Smooth muscle cell (in vitro differentiated cells): ENCODE results near the gene SIRT7. TPM values are rescaled to one million over a fixed set of nuclear protein-coding genes. Genes with fewer than 3 reads are reported as not detected.

Source experiments
- DNase-seq: peaks from one replicate; lab custom pipeline; 2025; ENCODE audit not compliant: unreplicated experiment; lab: John Stamatoyannopoulos, UW
- H2AFZ ChIP-seq: fragments of 200-600 bp; sonication (generic); 2 replicates; pipeline ENCODE4 v1.6.0; 2016; ENCODE audit warnings: antibody characterized with exemption, low read depth, mild to moderate bottlenecking
- H3F3A ChIP-seq: fragments of 200-600 bp; sonication (generic); 2 replicates; pipeline ENCODE4 v1.6.0; 2017; ENCODE audit warnings: antibody characterized with exemption, low read depth
- H3K27ac ChIP-seq: fragments of 200-600 bp; sonication (generic); 2 replicates; pipeline ENCODE4 v1.5.1; 2016; ENCODE audit warnings: low read depth, mild to moderate bottlenecking
- H3K27me3 ChIP-seq: fragments of 200-600 bp; sonication (generic); 2 replicates; pipeline ENCODE4 v1.6.1; 2016; ENCODE audit warnings: low read depth, mild to moderate bottlenecking
- H3K36me3 ChIP-seq: fragments of 200-600 bp; sonication (generic); 2 replicates; pipeline ENCODE4 v1.5.1; 2016; ENCODE audit warnings: low read depth
- H3K4me1 ChIP-seq: fragments of 200-600 bp; sonication (generic); 2 replicates; pipeline ENCODE4 v1.5.1; 2016; ENCODE audit warnings: low read depth
- H3K4me2 ChIP-seq: fragments of 200-600 bp; sonication (generic); 2 replicates; pipeline ENCODE4 v1.6.0; 2016; ENCODE audit warnings: mild to moderate bottlenecking
- H3K4me3 ChIP-seq: fragments of 200-600 bp; sonication (generic); 2 replicates; pipeline ENCODE4 v1.5.1; 2016; ENCODE audit warnings: mild to moderate bottlenecking
- H3K79me2 ChIP-seq: fragments of 200-600 bp; sonication (generic); 2 replicates; pipeline ENCODE4 v1.6.0; 2016; ENCODE audit warnings: low read depth, mild to moderate bottlenecking
- H3K9ac ChIP-seq: fragments of 200-600 bp; sonication (generic); 2 replicates; pipeline ENCODE4 v1.6.0; 2016; ENCODE audit warnings: low read depth
- H3K9me3 ChIP-seq: fragments of 200-600 bp; sonication (generic); replicated peaks from 2 replicates; pipeline ENCODE4 v1.5.1; 2016; ENCODE audit warnings: low read depth
- H4K20me1 ChIP-seq: fragments of 200-600 bp; sonication (generic); 2 replicates; pipeline ENCODE4 v1.6.0; 2016; ENCODE audit warnings: low read depth
- CTCF ChIP-seq: fragments of 200-600 bp; sonication (generic); IDR thresholded peaks from 2 replicates; pipeline ENCODE4 v1.5.1; 2017; ENCODE audit warnings: borderline replicate concordance, mild to moderate bottlenecking, antibody characterized with exemption; ENCODE audit not compliant: insufficient read depth, poor library complexity, severe bottlenecking
- WGBS: methylation state at CpG from one replicate; pipeline ENCODE4 v1.1.7; 2016; ENCODE audit warnings: low lambda C conversion rate; 5-methylcytosine and 5-hydroxymethylcytosine counted together
- polyA plus RNA-seq: library from polyadenylated mRNA; unstranded; fragments of >200 nt; fragmentation: Nextera tagmentation; extraction: Ambion mirVana; gene quantifications from 2 replicates; pipeline ENCODE4 v1.2.1, GENCODE V29; 2016
- total RNA-seq: library from RNA; depleted of rRNA; stranded (reverse); fragments of >200 nt; gene quantifications from 2 replicates; pipeline ENCODE4 v1.2.3, GENCODE V29; 2014

The SIRT7 gene
- total and polyA plus RNA-seq, 2 experiments from 2014 or later, result 10.1 to 19.9 TPM

- Histone ChIP-seq H3K4me2 (peak within 1 kb of the TSS; percentile 85), H3K27ac (no peak within 1 kb of the TSS), H3K79me2 (no peaks in the 10 kb centered on the region), H2AFZ (peak within 1 kb of the TSS; percentile 31), H3K9ac (no peak within 1 kb of the TSS), H3K4me3 (peak within 1 kb of the TSS; percentile 50), H3K9me3 (no peaks in the 10 kb centered on the region), H3K27me3 (peaks cover 30% of the 10 kb centered on the region), H3K4me1 (no peaks in the 10 kb centered on the region), H3K36me3 (no peaks in the 10 kb centered on the region), H4K20me1 (no peaks in the 10 kb centered on the region), H3F3A (peaks cover 11% of the 10 kb centered on the region)
- DNase-seq, result no peak
- TF ChIP-seq CTCF, result peak; percentile 4
- WGBS, result 1% methylated on average over 40 of the region's 65 CpGs
Measured at GRCh38 chr17:81961087-81961511, 43.1 kb upstream of the SIRT7 start, which contains the start of gene NOTUM. NOTUM (minus strand) TSS chr17:81961187; CDS start chr17:81960909, 278 bp downstream.

- H3K9me3 ChIP-seq, result no peaks in the 10 kb centered on the region
- H3K36me3 ChIP-seq, result no peaks in the 10 kb centered on the region
- no peak for TF ChIP-seq CTCF
- peak overlapping the region; percentile 31 for H2AFZ ChIP-seq
- H3K4me1 ChIP-seq, result no peaks in the 10 kb centered on the region
- no peak overlapping the region for H3K27ac ChIP-seq
- no peaks in the 10 kb centered on the region for H4K20me1 ChIP-seq
- 5% methylated on average over 65 of the region's 98 CpGs for WGBS
- H3F3A ChIP-seq, result peaks cover 7% of the 10 kb centered on the region
- peak overlapping the region; percentile 85 for H3K4me2 ChIP-seq
- DNase-seq, result no peak
- peaks cover 30% of the 10 kb centered on the region for H3K27me3 ChIP-seq
- no peak overlapping the region for H3K9ac ChIP-seq
- H3K79me2 ChIP-seq, result no peaks in the 10 kb centered on the region
- H3K4me3 ChIP-seq, result peak overlapping the region; percentile 50
Measured at GRCh38 chr17:81960130-81960958, 42.4 kb upstream of the SIRT7 start.

GRCh38 chr17:81959362-81960129 lies 41.6 kb upstream of the SIRT7 start:
- H3K4me2 ChIP-seq, result peak overlapping the region; percentile 85
- peak; percentile 79 for TF ChIP-seq CTCF
- DNase-seq, result peak; percentile 28
- no peaks in the 10 kb centered on the region for H3K4me1 ChIP-seq
- H3K27ac ChIP-seq, result no peak overlapping the region
- H3F3A ChIP-seq, result peaks cover 2% of the 10 kb centered on the region
- peak overlapping the region; percentile 50 for H3K4me3 ChIP-seq
- 9% methylated on average over 61 of the region's 112 CpGs for WGBS
- no peaks in the 10 kb centered on the region for H3K36me3 ChIP-seq
- H4K20me1 ChIP-seq, result no peaks in the 10 kb centered on the region
- H3K79me2 ChIP-seq, result no peaks in the 10 kb centered on the region
- H3K27me3 ChIP-seq, result peaks cover 30% of the 10 kb centered on the region
- no peaks in the 10 kb centered on the region for H3K9me3 ChIP-seq
- no peak overlapping the region for H3K9ac ChIP-seq
- peak overlapping the region; percentile 31 for H2AFZ ChIP-seq
